NCI-H1105 (cell line): ENCODE measurements around the gene FAM98B.

Experiments used
- DNase-seq: peaks from one replicate; lab custom pipeline; 2025; lab: John Stamatoyannopoulos, UW

FAM98B gene

GRCh38 chr15:38507570-38507969 is 53.6 kb downstream of the FAM98B start:
- DNase-seq = no peak

DNA sequence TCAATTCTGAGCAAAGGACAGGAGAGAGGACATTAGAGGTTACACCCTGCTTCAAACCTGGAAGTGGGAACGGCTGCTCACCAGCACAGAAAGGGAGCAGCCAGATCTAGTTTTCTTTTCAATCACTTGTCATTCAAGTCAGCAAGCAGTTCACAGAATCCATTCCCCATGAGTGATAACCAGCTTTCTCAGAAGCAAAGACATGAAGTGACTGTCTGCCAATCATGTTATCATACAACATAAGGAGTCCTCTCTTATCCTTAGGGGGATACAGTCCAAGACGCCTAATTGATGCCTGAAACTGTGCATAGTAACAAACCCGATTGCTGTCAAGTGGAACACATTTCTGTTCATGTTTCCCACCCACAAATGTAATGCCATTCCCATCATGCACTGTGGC is 54.7 kb downstream of the FAM98B start:
- no peak for DNase-seq

DNA sequence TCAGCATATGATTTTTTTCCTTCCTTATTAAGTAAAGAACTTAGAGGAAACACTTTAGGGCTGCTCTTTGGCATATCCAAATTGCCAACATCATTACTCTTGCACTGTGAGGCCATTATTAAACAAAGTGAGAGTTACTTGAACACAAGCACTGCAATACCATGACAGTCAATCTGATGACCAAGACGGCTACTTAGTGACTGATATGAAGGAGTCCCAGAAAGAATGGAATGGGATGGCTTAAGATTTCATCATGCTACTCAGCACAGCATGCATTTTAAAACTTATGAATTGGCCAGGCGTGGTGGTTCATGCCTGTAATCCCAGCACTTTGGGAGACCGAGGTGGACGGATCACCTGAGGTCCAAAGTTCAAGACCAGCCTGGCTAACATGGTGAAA is 55.2 kb downstream of the FAM98B start:
- DNase-seq = no peak

DNA sequence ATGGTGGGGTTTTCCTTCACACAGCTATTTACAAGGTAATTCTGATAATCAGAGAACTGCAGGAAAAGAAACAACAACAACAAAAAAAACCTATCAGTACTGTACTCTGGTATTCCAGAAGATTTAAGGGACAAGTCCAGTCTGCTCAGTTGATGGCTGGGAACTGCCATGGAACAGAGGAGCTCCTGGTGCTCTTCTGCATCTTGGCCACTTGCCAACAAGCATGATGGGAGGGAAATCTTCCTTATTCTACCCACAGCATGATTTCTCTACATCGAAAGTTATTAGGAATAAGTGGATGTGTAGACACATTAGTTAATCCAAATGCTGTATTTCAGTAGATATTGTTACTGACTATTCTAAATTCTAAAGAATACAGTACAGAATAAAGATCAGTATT is 59.0 kb downstream of the FAM98B start:
- no peak for DNase-seq

DNA sequence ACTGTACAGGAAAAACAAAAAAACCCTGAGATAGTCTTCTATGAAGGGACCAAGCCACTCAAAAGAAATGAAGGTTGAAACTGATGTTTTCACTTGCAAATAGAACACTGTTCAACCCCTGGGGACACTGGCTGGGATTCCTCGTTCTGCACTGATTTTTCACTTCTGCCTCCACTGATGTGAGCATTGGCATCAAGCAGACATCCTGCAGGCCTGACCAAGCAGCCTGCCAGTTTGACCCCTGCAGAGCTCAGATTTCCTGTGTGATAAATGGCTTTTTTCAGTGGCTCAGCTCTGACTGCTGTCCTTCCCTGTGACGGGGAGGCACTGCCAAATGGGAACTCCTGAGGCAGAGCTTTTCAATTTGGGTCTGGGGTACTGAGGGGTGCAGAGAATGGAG is 60.7 kb downstream of the FAM98B start:
- DNase-seq = no peak

- DNase-seq = no peak
Measured at GRCh38 chr15:38516626-38517025, 62.7 kb downstream of the FAM98B start.

DNA sequence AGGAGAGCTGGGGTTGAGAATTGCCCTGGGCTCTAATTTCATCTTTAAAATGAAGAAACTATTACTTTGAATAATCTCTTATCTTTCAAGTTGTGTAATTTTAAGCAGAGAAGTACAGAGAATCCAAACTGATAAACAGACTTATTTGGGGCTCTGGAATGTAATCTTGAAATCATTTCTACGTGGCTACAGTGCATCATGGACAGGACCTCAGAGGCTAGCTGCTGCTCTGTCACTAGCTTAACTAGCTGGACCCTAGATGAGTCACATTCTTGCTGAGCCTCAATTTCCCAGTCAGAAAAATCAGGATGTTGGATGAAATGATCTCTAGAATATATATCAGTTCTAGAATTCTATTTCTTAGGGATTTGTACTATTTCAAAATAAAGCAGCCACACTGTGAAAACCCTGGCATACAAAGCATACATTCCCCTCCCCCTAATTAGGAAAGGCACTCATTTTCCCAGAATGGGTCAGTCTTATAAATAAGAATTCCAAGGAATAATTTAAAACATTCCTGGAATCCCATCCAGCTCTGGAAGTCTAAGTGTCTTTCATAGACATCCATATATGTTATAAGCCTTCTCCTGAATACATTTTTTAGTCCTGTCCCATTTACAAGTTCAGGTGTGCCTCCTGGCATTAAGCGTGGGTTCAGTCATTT is 63.5 kb downstream of the FAM98B start:
- DNase-seq = no peak

GRCh38 chr15:38518084-38518483 is 64.2 kb downstream of the FAM98B start:
- no peak for DNase-seq

DNA sequence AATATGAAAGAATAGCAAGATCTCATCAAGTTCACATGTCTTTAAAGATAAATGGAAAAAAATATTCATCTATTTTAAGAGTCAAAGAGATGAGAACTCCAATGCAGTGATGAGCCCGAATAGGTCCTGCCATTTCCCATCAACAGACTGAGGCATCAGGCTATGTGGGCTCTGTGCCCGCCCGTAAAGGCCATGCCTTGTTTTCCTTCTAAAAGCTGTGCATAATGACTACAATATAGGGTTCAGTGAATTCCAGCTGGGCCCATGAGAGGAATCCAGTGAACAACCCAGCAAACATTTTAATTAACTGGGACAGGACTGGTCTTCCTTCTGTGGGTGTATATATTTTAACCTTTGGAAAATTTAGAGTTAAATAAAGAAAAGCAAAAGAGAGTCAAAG is 66.1 kb downstream of the FAM98B start:
- no peak for DNase-seq

DNA sequence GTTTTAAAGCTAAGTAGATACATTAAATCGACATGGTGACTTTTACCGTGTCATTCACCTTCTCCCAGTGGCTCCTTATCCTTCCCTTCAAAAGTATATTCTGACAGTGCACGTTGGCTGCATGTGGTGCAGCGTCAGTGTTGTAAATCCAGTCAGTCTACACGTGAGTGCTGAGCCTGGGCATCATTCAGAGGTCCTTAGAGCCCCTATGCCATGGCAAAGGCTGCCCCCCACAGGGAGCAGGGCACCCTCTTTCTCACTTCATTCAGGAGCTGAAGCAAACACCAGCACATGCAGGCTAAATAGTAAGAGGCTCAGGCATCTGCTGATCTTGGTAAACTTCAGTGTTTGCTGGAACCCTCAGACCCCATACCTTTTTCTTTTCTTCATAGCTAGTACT is 67.4 kb downstream of the FAM98B start:
- no peak for DNase-seq

- DNase-seq = no peak
Measured at GRCh38 chr15:38522922-38523321, 69.0 kb downstream of the FAM98B start.

DNA sequence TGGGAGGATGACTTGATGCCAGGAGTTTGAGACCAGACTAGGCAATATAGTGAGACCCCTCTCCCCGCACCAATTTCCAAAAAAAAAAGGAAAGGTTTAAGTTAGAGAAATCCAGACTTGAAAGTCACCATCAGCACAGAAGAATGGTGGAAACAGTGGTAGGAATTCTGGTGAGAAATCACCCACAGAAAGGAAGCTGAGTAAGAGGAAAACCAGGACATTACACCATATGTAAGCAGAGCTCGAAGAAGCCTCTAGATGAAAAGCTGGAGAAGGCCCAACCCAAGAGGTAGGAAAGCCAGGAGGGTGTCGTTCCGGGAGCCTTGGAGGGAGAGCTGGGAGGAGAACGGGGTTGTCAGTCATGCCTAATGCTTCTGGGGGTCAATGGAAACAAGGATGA is 70.2 kb downstream of the FAM98B start:
- DNase-seq = no peak

DNA sequence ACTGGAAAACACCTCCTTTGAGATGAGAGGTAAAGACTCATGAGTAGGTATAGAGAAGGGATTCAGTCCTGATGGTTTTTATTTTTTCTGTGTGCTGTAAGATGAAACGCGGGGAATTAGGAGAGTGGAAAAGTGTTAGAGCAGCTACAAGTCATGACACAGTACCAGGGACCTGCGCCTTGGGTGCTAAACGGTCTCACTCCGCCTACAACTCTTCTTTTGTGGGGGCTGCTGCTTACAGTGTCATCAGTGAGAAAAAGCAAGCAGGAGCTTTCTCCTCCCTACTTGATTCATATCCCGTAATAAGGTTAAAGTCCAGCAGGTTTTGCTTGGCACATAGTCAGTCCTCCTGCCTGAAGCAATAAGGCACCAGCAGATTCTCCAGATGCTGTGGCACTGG is 71.6 kb downstream of the FAM98B start:
- no peak for DNase-seq

DNA sequence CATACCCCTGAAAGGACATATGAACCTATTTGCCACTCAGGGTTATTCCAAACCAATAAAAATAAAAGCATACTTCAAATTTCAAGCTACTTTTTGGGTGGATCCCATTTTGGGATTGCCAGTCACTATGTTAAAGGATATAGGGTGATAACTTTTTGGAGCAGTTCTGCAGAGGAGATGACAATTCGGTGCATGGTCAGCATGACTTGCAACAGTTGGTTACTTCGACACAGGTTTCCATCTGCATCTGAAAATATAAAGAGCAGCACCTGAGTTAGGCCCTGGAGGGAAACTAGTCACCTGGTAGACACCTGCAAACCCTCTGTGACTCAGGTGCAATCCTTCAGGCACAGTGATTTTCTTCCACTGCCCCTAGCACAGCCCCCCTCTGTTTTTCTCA is 72.2 kb downstream of the FAM98B start:
- no peak for DNase-seq

- DNase-seq = no peak
Measured at GRCh38 chr15:38528294-38528693, 74.4 kb downstream of the FAM98B start.

DNA sequence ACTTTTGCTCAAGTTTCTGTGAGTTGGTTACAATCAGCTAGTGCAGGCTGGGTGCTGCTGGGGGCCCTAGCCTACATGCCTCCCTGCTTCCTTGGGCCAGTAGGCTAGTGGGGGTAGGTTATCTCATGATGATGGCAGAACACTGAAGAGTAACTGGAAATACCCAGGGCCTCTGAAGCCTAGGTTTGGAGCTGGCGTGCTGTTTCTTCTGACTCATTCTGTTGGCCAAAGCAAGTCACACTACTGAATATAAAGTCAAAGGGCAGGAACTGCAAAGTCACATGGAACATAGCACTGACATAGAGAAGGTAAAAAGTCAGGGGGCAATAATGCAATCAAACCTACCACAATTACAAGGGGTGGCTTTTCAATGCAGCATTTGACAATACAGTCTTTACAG is 76.2 kb downstream of the FAM98B start:
- no peak for DNase-seq

- no peak for DNase-seq
Measured at GRCh38 chr15:38531509-38531908, 77.6 kb downstream of the FAM98B start.

DNA sequence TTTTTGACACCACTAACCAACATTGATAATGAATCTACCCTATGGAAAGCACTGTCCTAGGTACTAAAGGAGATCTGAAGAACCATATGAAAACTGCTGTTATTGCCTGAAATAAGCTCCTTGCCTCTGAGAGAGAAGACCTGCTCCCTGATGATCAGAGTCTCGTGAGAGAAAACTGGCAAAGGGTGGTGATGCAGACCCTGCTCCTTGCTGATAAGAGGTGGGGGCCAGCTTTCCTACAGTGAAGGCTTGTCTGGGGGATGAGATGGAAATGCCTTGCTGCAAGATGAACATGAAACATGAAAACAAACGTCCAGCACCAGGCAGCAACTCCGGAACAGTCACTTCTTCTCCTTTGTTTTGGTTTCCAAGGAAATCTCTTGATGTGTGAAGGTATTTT is 78.8 kb downstream of the FAM98B start:
- no peak for DNase-seq

- DNase-seq = no peak
Measured at GRCh38 chr15:38533416-38533915, 79.5 kb downstream of the FAM98B start.

DNA sequence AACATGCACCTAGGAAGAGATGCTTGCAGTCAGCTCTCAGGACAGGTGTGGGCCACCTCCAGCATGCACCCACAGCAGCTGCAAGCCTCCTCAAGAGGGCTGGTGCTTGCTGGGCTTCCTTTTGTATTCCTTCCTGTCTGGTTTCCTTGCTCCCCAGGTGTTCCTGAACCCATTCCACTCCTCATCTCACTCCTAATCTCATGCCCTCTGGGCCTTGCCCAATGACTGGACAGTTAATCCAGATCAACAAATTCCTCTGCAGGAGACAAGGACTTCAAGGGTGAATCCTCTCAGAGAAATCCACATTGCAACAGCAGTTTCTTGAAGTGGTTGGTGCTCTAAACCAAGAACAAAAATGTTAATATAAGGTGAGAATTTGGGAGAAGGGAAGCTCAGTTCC is 80.0 kb downstream of the FAM98B start:
- DNase-seq = no peak

DNA sequence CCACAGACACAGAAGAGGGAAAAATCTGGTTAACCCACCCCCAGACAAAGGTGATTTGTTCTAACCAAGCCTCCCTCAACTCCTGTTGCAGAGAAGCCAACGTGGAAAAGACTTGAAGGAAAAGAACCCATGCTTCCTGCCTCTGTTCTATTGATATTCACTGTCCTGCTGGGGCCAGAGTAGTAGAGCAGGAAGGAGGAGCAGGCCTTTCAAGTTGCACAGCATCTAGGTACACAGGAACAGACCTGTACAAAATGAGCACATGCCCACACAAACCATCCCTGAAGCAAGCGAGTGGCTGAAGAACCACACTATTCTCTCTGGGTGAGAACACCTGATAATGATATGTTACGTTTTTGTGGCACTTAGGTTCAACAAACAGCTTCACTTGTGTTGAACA is 80.8 kb downstream of the FAM98B start:
- no peak for DNase-seq

DNA sequence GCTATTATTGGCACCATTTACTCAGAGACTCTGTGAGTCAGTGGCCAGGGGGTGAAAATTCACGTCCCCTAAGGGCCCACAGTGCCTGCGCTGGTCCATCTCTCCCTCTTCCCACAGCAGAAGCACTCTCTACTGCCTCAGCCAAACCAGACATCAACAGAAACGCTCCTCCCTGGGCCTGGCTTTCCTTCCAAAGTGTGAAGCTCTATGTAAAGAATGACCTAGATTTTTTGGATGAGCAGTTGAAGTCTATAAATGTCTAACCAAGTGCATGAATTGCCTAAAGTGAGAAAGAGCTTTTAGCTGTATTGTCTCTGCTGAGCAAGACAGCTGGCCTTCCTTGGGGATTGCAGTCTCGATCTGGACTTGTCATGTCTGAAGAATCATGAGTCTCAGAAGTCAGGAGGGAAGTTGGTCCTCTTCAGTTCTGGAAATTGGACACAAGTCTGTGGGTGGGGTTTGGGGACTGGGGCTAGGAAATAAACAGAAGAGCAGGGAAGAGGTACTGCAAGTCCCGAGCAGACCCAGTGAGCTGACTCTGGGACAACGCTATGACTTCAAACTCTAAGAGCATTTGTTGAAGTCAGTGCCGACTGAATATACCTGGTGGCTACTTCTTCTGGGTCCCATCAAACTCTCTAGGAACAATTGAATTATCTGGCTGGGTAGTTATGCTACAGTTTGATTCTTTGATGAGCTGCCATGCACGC is 81.7 kb downstream of the FAM98B start:
- no peak for DNase-seq

DNA sequence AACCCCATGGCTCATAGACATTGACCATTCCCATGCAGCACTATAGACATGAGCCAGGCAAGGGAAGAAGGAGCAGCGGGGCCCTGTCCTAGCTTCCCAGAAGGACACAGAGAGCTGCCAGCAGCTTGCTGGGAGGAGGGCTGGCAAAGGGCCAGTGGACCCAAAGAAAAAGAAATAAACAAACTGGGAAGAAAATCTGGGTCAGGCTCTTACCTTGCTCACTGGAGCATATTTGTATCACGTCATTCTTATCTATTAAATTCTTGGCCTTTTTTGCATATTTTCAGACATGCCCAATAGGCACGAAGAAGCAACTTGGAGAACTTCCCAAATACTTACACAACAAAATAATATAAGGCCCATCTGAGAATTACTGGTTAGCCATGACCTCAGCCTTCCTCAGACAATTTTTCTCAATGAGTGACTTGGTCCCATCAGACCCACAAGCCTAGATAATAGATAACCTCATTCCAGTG is 82.3 kb downstream of the FAM98B start:
- no peak for DNase-seq
